K562 (cell line): ENCODE data around the gene C3orf70. TPM values are rescaled to one million over a fixed set of nuclear protein-coding genes. Genes with fewer than 3 reads are reported as not detected.

Experiments
- ATAC-seq: fragments of 200-7000 bp; cut with Tn5 transposase; 3 replicates; pipeline ENCODE4 v1.9.1; 2020; ENCODE audit warnings: moderate library complexity
- BruUV-seq: library from RNA; stranded (reverse); fragments of 400-500 nt; replicated peaks from 2 replicates; lab custom pipeline; 2021; lab: Mats Ljungman, UMichigan
- CTCF ChIA-PET: fragments of 300-600 bp; formaldehyde crosslinking; extraction: SDS; loops from one replicate; lab custom pipeline; 2021; ENCODE audit warnings: low intra/inter-chr PET ratio; lab: Yijun Ruan, JAX
- POLR2A ChIA-PET: fragments of 300-600, 350-650 bp; sonication (Branson Sonifier 250); formaldehyde crosslinking; extraction: SDS; loops from one replicate; lab custom pipeline; 2021; ENCODE audit warnings: antibody characterized with exemption, inconsistent platforms; lab: Yijun Ruan, JAX
- DNase-seq, 4 experiments: peaks; one replicate each; pipeline versions ENCODE4 v3.0.0 to v3.0.0-alpha.2; 2011 to 2018; ENCODE audit warnings: low spot score in 3 of 4, mixed read lengths in 3 of 4; ENCODE audit errors: extremely low read depth in 1 of 4
- FAIRE-seq: peaks from 2 replicates; lab custom pipeline; 2011; peaks lifted over from hg19 to GRCh38; lab: Jason Lieb, UNC
- H2AFZ ChIP-seq: 2 replicates; pipeline ENCODE4 v1.6.0; 2011; ENCODE audit warnings: low read depth, low read length, control low read depth, inconsistent platforms
- H3K27ac ChIP-seq: fragments of 200-600 bp; 3 replicates; pipeline ENCODE4 v1.8.0; 2011; ENCODE audit warnings: low read depth, mild to moderate bottlenecking, control low read depth, inconsistent platforms, low read length, moderate library complexity, mixed read lengths; ENCODE audit errors: extremely low read depth
- H3K27me3 ChIP-seq, 2 experiments: fragments of 300-600 bp in 1 of 2; 2 replicates in 1 of 2; 3 replicates in 1 of 2; pipeline versions ENCODE4 v1.6.0 to v1.8.0; 2011; ENCODE audit warnings: inconsistent platforms in 2 of 2, low read length in 2 of 2, mild to moderate bottlenecking in 1 of 2, mixed read lengths in 1 of 2, moderate library complexity in 1 of 2; ENCODE audit not compliant: control insufficient read depth in 2 of 2, insufficient read depth in 2 of 2
- H3K36me3 ChIP-seq: fragments of 300-600 bp; 3 replicates; pipeline ENCODE4 v1.8.0; 2011; ENCODE audit warnings: mild to moderate bottlenecking, low read length, inconsistent platforms; ENCODE audit not compliant: control insufficient read depth, insufficient read depth
- H3K4me1 ChIP-seq, 2 experiments: fragments of 200-600 bp in 1 of 2; replicated peaks in 1 of 2; 2 replicates in 1 of 2; 3 replicates in 1 of 2; pipeline versions ENCODE4 v1.5.1 to v1.8.0; 2011; ENCODE audit warnings: inconsistent platforms in 2 of 2, low read length in 2 of 2, mild to moderate bottlenecking in 1 of 2, mixed read lengths in 1 of 2, moderate library complexity in 1 of 2; ENCODE audit not compliant: control insufficient read depth in 2 of 2, insufficient read depth in 2 of 2
- H3K4me2 ChIP-seq: 2 replicates; pipeline ENCODE4 v1.6.1; 2011; ENCODE audit warnings: low read length, control low read depth, inconsistent platforms, mixed read lengths; ENCODE audit not compliant: insufficient read depth
- H3K4me3 ChIP-seq: fragments of 200-600 bp; sonication (generic), shearing (Covaris generic); 2 replicates; pipeline ENCODE4 v1.5.1; 2016; ENCODE audit warnings: control low read depth, inconsistent platforms
- H3K79me2 ChIP-seq: fragments of 200-600 bp; 3 replicates; pipeline ENCODE4 v1.8.0; 2011; ENCODE audit warnings: low read length, inconsistent platforms; ENCODE audit not compliant: control insufficient read depth, insufficient read depth
- H3K9ac ChIP-seq, 2 experiments: 2 replicates each; pipeline versions ENCODE4 v1.6.0 to v1.6.1; 2011; ENCODE audit warnings: low read depth in 2 of 2, low read length in 2 of 2, control low read depth in 1 of 2, inconsistent platforms in 1 of 2, mild to moderate bottlenecking in 1 of 2, mixed read lengths in 1 of 2; ENCODE audit not compliant: insufficient read depth in 1 of 2
- H3K9me1 ChIP-seq: one replicate; pipeline ENCODE4 v1.6.0; 2011; ENCODE audit warnings: inconsistent platforms, mild to moderate bottlenecking, low read length, moderate library complexity; ENCODE audit not compliant: control insufficient read depth, insufficient read depth
- H3K9me3 ChIP-seq: replicated peaks from 2 replicates; pipeline ENCODE4 v1.5.1; 2011; ENCODE audit warnings: low read depth, low read length, inconsistent platforms; ENCODE audit not compliant: control insufficient read depth, insufficient read depth
- H4K20me1 ChIP-seq: replicated peaks from 2 replicates; pipeline ENCODE4 v1.6.1; 2011; ENCODE audit warnings: low read length, inconsistent platforms, mixed read lengths; ENCODE audit not compliant: control insufficient read depth, insufficient read depth
- DMBX1 ChIP-seq: fragments of 250-450 bp; sonication (Bioruptor Pico); IDR thresholded peaks from 2 replicates; pipeline ENCODE4 v1.8.0; 2022; ENCODE audit warnings: inconsistent platforms, mild to moderate bottlenecking, moderate library complexity, borderline replicate concordance
- ELF2 ChIP-seq: fragments of 250-450 bp; sonication (Bioruptor Pico); IDR thresholded peaks from 2 replicates; pipeline ENCODE4 v1.5.0; 2021; ENCODE audit warnings: mild to moderate bottlenecking
- EP400 ChIP-seq: fragments of 450-650 bp; IDR thresholded peaks from 2 replicates; pipeline ENCODE4 v1.6.1; 2017; ENCODE audit warnings: antibody characterized with exemption, mild to moderate bottlenecking, moderate library complexity
- KAT7 ChIP-seq: sonication (generic); formaldehyde crosslinking; IDR thresholded peaks from 2 replicates; pipeline ENCODE4 v1.8.0; 2022; ENCODE audit warnings: missing genetic modification reagents, mild to moderate bottlenecking, borderline replicate concordance
- LARP7 ChIP-seq: fragments of 450-650 bp; IDR thresholded peaks from 2 replicates; pipeline ENCODE4 v1.6.1; 2016
- NR4A1 ChIP-seq, 2 experiments: fragments of 250-450 bp in 1 of 2; fragments of 450-650 bp in 1 of 2; sonication (Bioruptor Pico) in 1 of 2; IDR thresholded peaks; 2 replicates each; pipeline versions ENCODE4 v1.4.0 to v1.6.1; 2016 to 2020; ENCODE audit warnings: mild to moderate bottlenecking in 2 of 2, missing compliant biosample characterization in 1 of 2, missing genetic modification characterization in 1 of 2, moderate library complexity in 1 of 2
- SMARCC2 ChIP-seq: fragments of 450-650 bp; IDR thresholded peaks from 2 replicates; pipeline ENCODE4 v1.6.1; 2017; ENCODE audit warnings: antibody characterized with exemption, moderate library complexity, mild to moderate bottlenecking, low read depth
- TAL1 ChIP-seq: fragments of 450-650 bp; IDR thresholded peaks from 2 replicates; pipeline ENCODE4 v1.6.1; 2016; ENCODE audit warnings: mild to moderate bottlenecking
- YBX1 ChIP-seq: fragments of 450-650 bp; IDR thresholded peaks from 2 replicates; pipeline ENCODE4 v1.7.1; 2016; ENCODE audit warnings: mild to moderate bottlenecking
- WGBS: fragments of 100-300 bp; shearing (Covaris generic); methylation state at CpG from one replicate; pipeline ENCODE4 v1.1.6; 2016; ENCODE audit warnings: low coverage, mixed read lengths; ENCODE audit not compliant: insufficient coverage; ENCODE audit errors: missing lambda C conversion rate; 5-methylcytosine and 5-hydroxymethylcytosine counted together
- in situ Hi-C: fragments of 300-500 bp; cut with MboI; formaldehyde crosslinking; loops from 4 replicates; pipeline ENCODE4 v1.15.0; 2018; ENCODE audit warnings: inconsistent platforms, mixed read lengths
- intact Hi-C: fragments of 100-400 bp; cut with micrococcal nuclease; formaldehyde crosslinking; loops from 2 replicates; pipeline ENCODE4 v1.14.2; 2022
- polyA plus RNA-seq, 8 experiments: library from polyadenylated mRNA; depleted of rRNA in 4 of 8; stranded (reverse) in 5 of 8; unstranded in 3 of 8; fragments of >200 nt; fragmentation: Nextera tagmentation in 2 of 8; fragmentation: Illumina TruSeq in 1 of 8; extraction: Ambion mirVana in 2 of 8; extraction: Trizol in 1 of 8; gene quantifications; 2 replicates each; pipeline versions ENCODE4 v1.2.1 to v1.2.3, GENCODE V29; 2011 to 2014; ENCODE audit warnings: inconsistent platforms in 1 of 8, missing spikeins in 1 of 8
- total RNA-seq, 7 experiments: library from RNA; depleted of rRNA in 6 of 7; stranded (reverse); fragments of >200 nt in 6 of 7; fragmentation: Illumina TruSeq in 2 of 7; extraction: Trizol in 2 of 7; gene quantifications; 2 replicates each; pipeline versions ENCODE4 v1.2.1 to v1.2.3, GENCODE V29; 2011 to 2021; ENCODE audit warnings: low replicate concordance in 1 of 7

The C3orf70 gene
- total and polyA plus RNA-seq, 9 of the 15 experiments (the other 6 are each of a cell fraction or from before 2014, with no cell fraction given), result 0.01 to 0.04 (median 0.03) TPM; not detected in 6

DNA sequence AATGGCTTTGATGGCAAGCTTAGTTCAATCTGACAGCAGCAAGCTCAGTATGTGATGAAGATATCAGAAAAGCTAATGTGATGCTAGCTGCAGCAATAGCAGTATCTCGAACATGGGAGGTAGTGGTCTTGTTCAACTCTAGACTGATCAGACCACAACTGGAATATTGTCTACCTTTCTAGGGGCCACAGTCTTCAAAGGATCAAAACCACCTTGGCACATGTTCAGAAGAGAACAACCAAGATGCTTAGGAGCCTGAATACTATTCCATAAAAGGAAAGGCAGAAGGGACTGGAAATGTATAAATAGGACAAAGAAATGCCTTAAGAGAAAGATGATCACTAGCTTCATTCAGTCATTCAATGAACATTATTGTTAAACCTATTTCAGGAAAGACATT, 2.3 kb downstream of the C3orf70 start:
- H3K27ac ChIP-seq, result no peak overlapping the region
- intact Hi-C loops (no loop called here), in situ Hi-C loops (no loop called here)
- H3K36me3 ChIP-seq, result no peaks in the 10 kb centered on the region
- no peak overlapping the region for H3K9ac ChIP-seq
- no peak for FAIRE-seq
- no peaks in the 10 kb centered on the region for H3K9me1 ChIP-seq
- H3K79me2 ChIP-seq, result no peaks in the 10 kb centered on the region
- H3K4me1 ChIP-seq, result peaks cover 0 to 14% of the 10 kb centered on the region in 2 experiments; a peak in 3 of 5 replicates
- no peaks in the 10 kb centered on the region for H3K9me3 ChIP-seq
- TF ChIP-seq ELF2 (CRISPR knock-in tag) (no peak), DMBX1 (CRISPR knock-in tag) (no peak), TAL1 (no peak), YBX1 (no peak)
- DNase-seq, result no peak
- 0% methylated on average over 1 of the region's 1 CpG for WGBS
- no peak overlapping the region for H3K4me3 ChIP-seq
- H2AFZ ChIP-seq, result no peak overlapping the region
- ChIA-PET CTCF (no interaction called here), POLR2A (interaction anchor here (3.0 kb wide), 1 partner anchor 13 kb away, joined by 11 read pairs; no protein-coding TSS in a partner anchor)
- H4K20me1 ChIP-seq, result no peaks in the 10 kb centered on the region
- no TSS peak for BruUV-seq
- H3K4me2 ChIP-seq, result no peak overlapping the region
- peaks cover 28% of the 10 kb centered on the region in 2 experiments; a peak in 4 of 5 replicates for H3K27me3 ChIP-seq
- ATAC-seq, result no peak

DNA sequence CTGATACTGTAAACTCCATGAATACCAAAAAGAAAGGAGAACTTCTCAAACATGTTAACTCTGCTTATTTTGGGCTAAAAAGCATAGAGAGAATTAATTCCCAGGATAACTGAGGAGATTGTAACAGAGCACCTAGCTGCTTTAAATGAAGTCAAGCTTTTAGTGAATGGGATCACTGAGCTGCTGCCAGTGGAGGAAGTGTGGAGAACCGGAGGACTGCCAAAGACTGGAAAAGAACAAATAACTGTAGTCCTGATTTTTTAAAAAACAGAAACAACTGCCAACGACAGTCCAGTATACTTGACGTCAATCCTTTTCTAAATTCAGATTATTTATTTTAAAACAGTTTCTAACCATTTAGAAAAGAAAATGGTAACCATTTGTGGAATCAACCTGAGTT, 3.3 kb downstream of the C3orf70 start:
- FAIRE-seq (no peak), ATAC-seq (no peak), DNase-seq (no peak)
- no TSS peak for BruUV-seq
- in situ Hi-C loops, result no loop called here
- no peak overlapping the region for H3K9ac ChIP-seq
- H3K4me1 ChIP-seq, result peaks cover 0 to 14% of the 10 kb centered on the region in 2 experiments; a peak in 3 of 5 replicates
- ChIA-PET CTCF (no interaction called here), POLR2A (interaction anchor here (1.5 to 3.0 kb wide), 2 partner anchors 8 to 14 kb away, joined by 3 to 11 read pairs; no protein-coding TSS in a partner anchor)
- TF ChIP-seq SMARCC2 (no peak), KAT7 (CRISPR knock-in tag) (no peak), LARP7 (no peak), NR4A1 (CRISPR knock-in tag; IDR thresholded peaks at IDR 0.05) (no peak), NR4A1 (tag; IDR thresholded peaks at IDR 0.05) (no peak), EP400 (no peak)
- 2% methylated on average over 3 of the region's 3 CpGs for WGBS
- no peaks in the 10 kb centered on the region for H3K36me3 ChIP-seq
- H3K4me3 ChIP-seq, result no peak overlapping the region
- no peaks in the 10 kb centered on the region for H4K20me1 ChIP-seq
- no peak overlapping the region for H3K27ac ChIP-seq
- intact Hi-C loops, result no loop called here
- H3K9me3 ChIP-seq, result no peaks in the 10 kb centered on the region
- H3K9me1 ChIP-seq, result no peaks in the 10 kb centered on the region
- H3K4me2 ChIP-seq, result no peak overlapping the region
- no peak overlapping the region for H2AFZ ChIP-seq
- no peaks in the 10 kb centered on the region for H3K79me2 ChIP-seq
- peaks cover 24 to 28% of the 10 kb centered on the region in 2 experiments; a peak in 4 of 5 replicates for H3K27me3 ChIP-seq
